ENCODE data around the gene METTL21A.

GRCh38 chr2:207640661-207641060, 15.5 kb upstream of the METTL21A start:
- TF ChIP-seq CTCF (IDR thresholded peaks at IDR 0.05) (no peak), POLR2A (IDR thresholded peaks at IDR 0.05) (no peak)
